ENCODE measurements around the gene EMC8. TPM values are rescaled to one million over a fixed set of nuclear protein-coding genes. Genes with fewer than 3 reads are reported as not detected.
A peak's percentile ranks its signal among the peaks of the same experiment; 100 is the strongest.

EMC8 gene
- total and polyA plus RNA-seq, 2 of the 8 experiments (the other 6 are each of a cell fraction or from before 2014, with no cell fraction given): 52.2 to 69.7 TPM

DNA sequence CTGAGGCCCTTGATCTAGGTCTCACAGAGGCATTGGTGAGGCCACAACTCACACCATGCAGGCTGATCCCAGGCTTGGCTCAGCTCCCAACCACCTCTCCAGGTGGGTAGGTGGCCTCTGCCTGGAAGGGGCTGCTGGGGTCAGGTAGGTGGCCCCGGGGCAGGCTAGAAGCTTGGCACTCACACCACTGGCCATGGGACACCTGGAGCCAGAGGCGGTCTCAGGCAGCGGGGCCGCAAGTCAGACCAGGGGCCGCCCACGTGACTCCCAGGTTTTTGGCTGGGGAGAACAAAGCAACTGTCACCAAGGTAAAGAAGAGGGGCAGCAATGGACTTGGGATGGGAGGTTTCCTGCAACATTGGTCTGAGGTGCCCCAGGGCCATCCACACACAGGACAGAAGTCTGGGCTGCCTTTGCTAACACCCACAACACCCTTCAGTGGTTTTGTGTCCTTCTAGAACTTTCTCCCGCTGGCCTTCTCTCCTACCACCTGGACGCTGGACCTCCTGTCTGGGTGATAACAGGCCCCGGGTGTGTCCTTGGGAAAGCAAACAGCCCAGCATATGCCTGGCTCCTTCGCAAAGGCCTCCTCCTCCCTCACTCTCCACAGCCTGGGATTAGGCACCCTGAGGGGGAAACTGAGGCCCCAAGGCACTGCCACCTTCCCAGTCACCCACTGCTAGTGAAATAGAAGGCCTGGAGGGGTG lies 64.9 kb downstream of the EMC8 start:
- ChIA-PET POLR2A (ENCODE audit: partially characterized antibody) (interaction anchor here (1.1 to 1.4 kb wide), 3 partner anchors 10 to 66 kb away, joined by 3 to 6 read pairs (median 3); no protein-coding TSS in a partner anchor), CTCF (ENCODE audit: partially characterized antibody) (interaction anchor here (0.7 to 1.6 kb wide), 4 partner anchors 9 to 25 kb away, joined by 3 to 5 read pairs (median 3); no protein-coding TSS in a partner anchor)
- Histone ChIP-seq H4K8ac (ENCODE audit: extremely low read depth, insufficient read depth, low read length) (no peak overlapping the region), H3K79me2 (ENCODE audit: control insufficient read depth in 1 of 2, insufficient read depth in 2 of 2, low read length in 2 of 2) (no peaks in the 10 kb centered on the region), H4K5ac (ENCODE audit: insufficient read length, low read depth, low read length) (no peak overlapping the region), H2BK20ac (ENCODE audit: low read length) (peak overlapping the region; percentile 2; the same call in 1 of the 2 replicates), H4K91ac (replicated peaks; ENCODE audit: insufficient read length, low read length) (peak overlapping the region; percentile 20), H3K23me2 (ENCODE audit: low read depth, low read length) (peaks cover 3% of the 10 kb centered on the region; the same call in 1 of the 2 replicates), H2AFZ (ENCODE audit: low read length) (no peak overlapping the region), H3K79me1 (ENCODE audit: low read depth, low read length) (no peaks in the 10 kb centered on the region), H3K9ac (replicated peaks in 1 of 4; ENCODE audit: extremely low read depth in 1 of 4, low read depth in 3 of 4, low read length in 3 of 4) (no peak overlapping the region), H2BK120ac (replicated peaks; ENCODE audit: low read depth, low read length) (no peak overlapping the region), H3K23ac (ENCODE audit: insufficient read length) (no peak overlapping the region), H3K9me3 (ENCODE audit: insufficient read depth in 2 of 2, low read depth in 1 of 2, low read length in 1 of 2) (no peaks in the 10 kb centered on the region), H2BK5ac (ENCODE audit: low read depth, low read length) (peak overlapping the region; percentile 67; the same call in 1 of the 2 replicates), H3K4me1 (replicated peaks in 1 of 4; ENCODE audit: control insufficient read depth in 3 of 4, insufficient read depth in 4 of 4, low read length in 3 of 4) (peaks cover 3 to 10% (median 9%) of the 10 kb centered on the region in 4 experiments), H4K20me1 (replicated peaks in 1 of 2; ENCODE audit: control insufficient read depth in 1 of 2, insufficient read depth in 2 of 2, low read length in 2 of 2) (peaks cover 0 to 2% of the 10 kb centered on the region in 2 experiments), H3K4me3 (ENCODE audit: extremely low read depth in 1 of 4, insufficient read depth in 2 of 4, low read depth in 3 of 4, low read length in 4 of 4) (no peak overlapping the region), H3K4ac (replicated peaks; ENCODE audit: insufficient read length, low read depth, low read length) (no peak overlapping the region), H2BK15ac (ENCODE audit: low read length) (peak overlapping the region; percentile 89; the same call in 1 of the 2 replicates), H3K27ac (ENCODE audit: low read depth, low read length) (no peak overlapping the region), H3K56ac (replicated peaks; ENCODE audit: insufficient read length, low read depth, low read length) (no peak overlapping the region), H3K14ac (ENCODE audit: insufficient read length) (no peak overlapping the region), H3K4me2 (ENCODE audit: insufficient read depth in 1 of 2, low read depth in 2 of 2, low read length in 2 of 2) (peak overlapping the region; percentile 50; a peak in 3 of 4 replicates), H3K36me3 (ENCODE audit: control insufficient read depth in 2 of 4, insufficient read depth in 4 of 4, low read length in 3 of 4) (no peaks in the 10 kb centered on the region), H2AK5ac (ENCODE audit: low read depth, low read length) (peak overlapping the region; percentile 34; the same call in 1 of the 2 replicates), H3K18ac (ENCODE audit: extremely low read depth, low read length) (peak overlapping the region; percentile 20; the same call in 1 of the 2 replicates), H2BK12ac (ENCODE audit: low read depth, low read length) (peak overlapping the region; percentile 45; the same call in 1 of the 2 replicates), H3K27me3 (replicated peaks in 1 of 4; ENCODE audit: control insufficient read depth in 3 of 4, extremely low read depth in 1 of 4, insufficient read depth in 3 of 4, low read length in 3 of 4) (no peaks in the 10 kb centered on the region; a peak in 1 of 7 replicates)
- no peak for TF ChIP-seq CREB1 (IDR thresholded peaks at IDR 0.05)
- TF ChIP-seq HDAC2 (IDR thresholded peaks at IDR 0.05; ENCODE audit: borderline replicate concordance in 1 of 2, low read depth in 2 of 2, low read length in 2 of 2): peak in 1 of 2 experiments; percentile 13; a peak in 1 of 4 replicates
- no peak for TF ChIP-seq NRF1 (IDR thresholded peaks at IDR 0.05; ENCODE audit: low read depth, low read length)
- FAIRE-seq (no peak), DNase-seq (ENCODE audit: low read depth in 1 of 2, low spot score in 2 of 2) (no peak)
- 69% methylated on average over 10 of the region's 10 CpGs; no CpG with 5 or more reads in 1 of the 2 experiments for WGBS, 2 experiments (ENCODE audit: extremely low coverage in 1 of 2, insufficient coverage in 1 of 2, insufficient read length in 1 of 2, insufficient replicate concordance in 2 of 2, low coverage in 1 of 2, low lambda C conversion rate in 2 of 2, missing lambda C conversion rate in 1 of 2)

Data from H1 (cell line).